Cardiac septum (tissue), 1 donor: ENCODE results near the gene DPEP2NB. TPM values are rescaled to one million over a fixed set of nuclear protein-coding genes. Genes with fewer than 3 reads are reported as not detected.

Experiments used
- DNase-seq: peaks from one replicate; pipeline ENCODE4 v3.0.0-alpha.2; 2020; ENCODE audit warnings: low spot score
- intact Hi-C: fragments of 100-400 bp; cut with DNase I; formaldehyde crosslinking; loops from one replicate; pipeline ENCODE4 v1.14.0; 2022
- total RNA-seq: library from RNA; stranded (reverse); fragmentation: NEBNext Ultra II Directional; extraction: Animal tissue kit (Norgen Biotek cat#: 25700); gene quantifications from one replicate; pipeline ENCODE4 v1.2.1, GENCODE V29; 2021
- donor health status: DM: no; HTN: no; CAD: no.

The DPEP2NB gene
- total RNA-seq, 1 donor from 2014 or later = not detected

DNA sequence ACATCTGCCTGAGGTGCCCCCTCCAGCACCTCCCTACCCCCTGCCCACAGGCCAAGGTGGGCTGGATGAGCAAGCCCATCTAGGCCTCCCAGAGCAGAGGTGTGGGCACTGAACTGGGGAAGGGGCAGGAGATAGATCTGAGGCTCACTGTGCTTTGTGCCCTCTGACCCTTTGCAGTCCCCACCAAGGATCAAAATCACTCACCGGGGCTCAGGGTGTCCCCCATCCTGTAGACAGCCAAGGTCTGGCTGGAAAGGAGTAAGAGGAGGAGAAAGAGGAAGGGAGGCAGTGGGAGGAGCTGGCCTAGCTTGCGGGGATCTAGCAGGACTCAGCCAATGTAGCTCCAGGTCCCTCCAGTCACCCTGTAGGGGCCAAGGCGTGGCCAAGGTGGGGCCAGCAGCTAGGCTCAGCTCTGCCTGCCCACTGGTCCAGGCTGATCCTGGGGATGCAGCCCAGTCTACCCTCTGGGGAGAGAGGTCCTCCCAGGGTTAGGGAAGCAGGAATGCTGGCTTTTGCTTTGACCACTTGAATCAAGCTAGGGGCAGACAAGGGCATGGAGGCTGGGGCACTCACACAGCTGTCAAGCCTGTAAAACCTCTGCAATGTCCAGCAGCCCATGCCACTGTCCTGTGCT is 49.0 kb downstream of the DPEP2NB start:
- intact Hi-C loops = no loop called here
- no peak for DNase-seq

DNA sequence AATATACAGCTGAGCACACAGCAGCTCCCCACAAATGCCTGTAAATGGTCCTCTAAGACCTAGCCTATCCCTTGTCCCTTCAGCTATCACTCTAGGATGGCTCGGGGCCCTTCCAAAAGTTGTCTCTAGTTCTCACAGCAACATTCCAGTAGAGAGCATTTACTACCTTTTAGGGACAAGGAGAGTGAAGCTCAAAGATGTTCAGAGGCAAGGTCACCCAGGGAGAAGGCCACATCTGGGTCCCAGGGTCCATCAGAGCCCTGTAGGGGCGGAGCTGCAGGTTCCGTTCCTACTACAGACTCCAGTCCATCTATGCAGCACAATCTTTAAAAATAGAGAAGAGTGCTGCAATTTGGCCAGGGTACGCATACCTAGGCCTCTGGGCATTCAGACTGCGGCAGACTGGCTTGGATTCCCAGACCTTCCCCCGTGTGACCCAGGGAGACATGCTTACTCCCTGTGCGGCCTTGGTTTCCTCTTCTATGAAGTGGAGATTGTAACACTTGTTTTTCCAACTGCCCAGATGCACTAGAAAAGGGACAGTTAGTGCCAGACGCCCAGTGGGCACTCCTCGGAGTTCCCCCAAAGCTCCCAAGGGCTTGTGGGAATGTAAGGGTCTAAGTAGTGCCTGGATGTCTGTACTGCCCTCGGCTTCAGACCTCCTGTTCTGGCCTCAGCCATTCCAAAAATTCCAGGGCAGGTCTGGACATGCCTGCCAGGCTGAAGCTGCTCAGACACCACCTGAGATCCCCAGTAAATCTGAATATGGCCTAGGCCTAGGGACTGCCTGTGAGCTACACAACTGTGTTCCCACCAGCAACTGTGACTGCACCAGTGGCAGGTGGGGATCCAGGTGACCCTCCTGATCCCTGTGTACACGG is 49.8 kb downstream of the DPEP2NB start:
- intact Hi-C loops = loop anchor here (2.0 kb wide), 1 partner anchor 25 kb away; no protein-coding TSS in a partner anchor

DNA sequence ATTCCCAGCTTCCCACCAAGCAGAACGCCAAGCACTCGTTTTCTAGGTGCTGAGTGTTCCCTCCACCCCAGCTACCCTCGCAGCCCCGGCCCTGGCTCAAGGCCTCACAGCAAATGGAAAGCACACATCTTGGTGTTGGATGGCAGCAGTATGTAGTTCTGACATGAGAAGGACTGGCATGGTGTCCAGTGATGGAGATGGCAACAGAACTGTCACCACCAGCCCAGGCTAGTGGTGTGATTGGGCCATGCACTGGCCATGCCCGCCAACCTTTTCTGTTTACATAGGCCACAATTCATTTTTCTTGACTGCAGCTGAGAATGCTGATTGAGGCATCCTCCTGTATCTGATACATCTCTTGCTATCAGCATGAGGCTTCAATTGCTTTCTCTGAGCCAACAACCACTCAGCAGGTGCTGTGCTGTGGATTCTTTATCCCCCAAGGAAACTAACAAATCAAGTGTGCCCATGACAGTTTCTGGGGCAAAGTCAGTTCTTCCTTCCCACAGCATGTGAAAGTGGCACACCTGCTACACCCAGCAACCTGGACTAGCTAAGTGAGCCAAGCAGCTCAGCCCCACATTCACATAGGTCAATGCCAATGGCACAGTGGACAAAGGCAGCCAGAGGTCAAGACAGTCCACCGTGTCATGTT is 51.1 kb downstream of the DPEP2NB start:
- intact Hi-C loops = loop anchor here (2.0 kb wide), 1 partner anchor 24 kb away; no protein-coding TSS in a partner anchor

More for the DNA sequence above, 49.8 kb downstream of the DPEP2NB start:
- DNase-seq = no peak

DNA sequence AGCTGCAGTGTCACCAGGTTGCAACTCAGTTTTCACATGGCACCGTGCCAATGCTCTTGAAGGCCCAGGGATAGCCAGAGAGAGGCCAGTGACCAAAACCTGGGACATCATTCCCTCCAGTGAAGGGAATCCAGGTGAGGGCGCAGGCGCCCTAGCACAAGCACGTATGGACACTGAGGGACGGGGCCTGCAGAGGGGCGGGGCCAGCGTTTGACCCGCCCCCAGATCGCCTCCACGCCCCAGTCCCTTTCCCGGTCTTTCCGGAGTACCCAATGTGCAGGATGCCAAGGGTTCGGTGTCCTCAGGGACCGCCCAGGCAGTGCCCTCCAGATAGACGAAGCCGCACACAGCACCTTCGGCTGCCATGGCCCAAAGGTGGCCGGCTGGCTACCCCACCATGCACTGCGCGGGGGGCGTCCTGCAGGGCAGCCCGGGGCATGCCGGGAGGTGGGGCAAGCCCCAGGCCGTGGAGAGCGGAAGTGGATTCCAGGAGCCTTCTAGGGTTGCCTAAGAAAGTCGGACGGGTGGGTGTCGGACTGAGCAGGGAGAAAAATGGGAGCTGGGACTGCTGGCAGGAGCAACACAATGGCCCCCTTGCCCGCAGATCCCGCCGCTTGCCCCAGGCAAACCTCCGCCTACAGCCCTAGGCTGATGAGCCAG is 51.9 kb downstream of the DPEP2NB start:
- DNase-seq = no peak
- intact Hi-C loops = loop anchor here (2.0 kb wide), 1 partner anchor 23 kb away; no protein-coding TSS in a partner anchor

More for the DNA sequence above, 51.1 kb downstream of the DPEP2NB start:
- DNase-seq = no peak

Other genes starting within 250 kb of the DPEP2NB start
- 16.4 TPM for gene RANBP10, start 209.4 kb downstream of the DPEP2NB start, total RNA-seq
- 0.51 TPM for gene TSNAXIP1, start 209.0 kb downstream of the DPEP2NB start, total RNA-seq
- gene THAP11, start 173.6 kb downstream of the DPEP2NB start, total RNA-seq = 23.0 TPM
- gene NUTF2, start 169.0 kb downstream of the DPEP2NB start, total RNA-seq = 87.1 TPM
- 27.9 TPM for gene CENPT, start 168.2 kb downstream of the DPEP2NB start, total RNA-seq
- 43.8 TPM for gene EDC4, start 142.9 kb downstream of the DPEP2NB start, total RNA-seq
- gene NRN1L, start 131.0 kb downstream of the DPEP2NB start, total RNA-seq = 2.1 TPM
- 22.6 TPM for gene PSKH1, start 122.7 kb downstream of the DPEP2NB start, total RNA-seq
- not detected for gene CTRL, start 84.0 kb downstream of the DPEP2NB start, total RNA-seq
- 66.1 TPM for gene PSMB10, start 79.1 kb downstream of the DPEP2NB start, total RNA-seq
- gene LCAT, start 71.8 kb downstream of the DPEP2NB start, total RNA-seq = 29.8 TPM
- gene SLC12A4, start 47.3 kb downstream of the DPEP2NB start, total RNA-seq = 121 TPM
- not detected for gene DPEP3, start 35.4 kb downstream of the DPEP2NB start, total RNA-seq
- gene DPEP2, start 16.4 kb downstream of the DPEP2NB start, total RNA-seq = 0.78 TPM
- 8.6 TPM for gene DDX28, start 7.3 kb upstream of the DPEP2NB start, total RNA-seq
- 6.4 TPM for gene DUS2, start 7.4 kb upstream of the DPEP2NB start, total RNA-seq
- gene NFATC3, start 69.5 kb upstream of the DPEP2NB start, total RNA-seq = 22.9 TPM
- gene ESRP2, start 220.2 kb upstream of the DPEP2NB start, total RNA-seq = not detected
- 46.7 TPM for gene PLA2G15, start 229.5 kb upstream of the DPEP2NB start, total RNA-seq
- gene SLC7A6, start 248.6 kb upstream of the DPEP2NB start, total RNA-seq = 42.4 TPM